Measurements from ENCODE around the gene TMEM263. TPM values are rescaled to one million over a fixed set of nuclear protein-coding genes. Genes with fewer than 3 reads are reported as not detected.

The TMEM263 gene
- total RNA-seq, 1 experiment from 2014 or later = 31.3 TPM

GRCh38 chr12:106973545-106973944, 17.8 kb downstream of the TMEM263 start:
- ChIA-PET RAD21 (ENCODE audit: low non-redundant PET in 1 of 2, low total read pairs in 2 of 2, uncharacterized antibody in 2 of 2, unreplicated experiment in 2 of 2) (no interaction called here), CTCF (no interaction called here), POLR2A (no interaction called here)
- Histone ChIP-seq H3K79me2 (ENCODE audit: insufficient read depth, low read length) (no peaks in the 10 kb centered on the region), H3K4me3 (replicated peaks in 1 of 2; ENCODE audit: low read depth in 1 of 2, low read length in 2 of 2) (no peak overlapping the region), H3K4me2 (ENCODE audit: low read length) (no peak overlapping the region), H3K9ac (ENCODE audit: low read length) (no peak overlapping the region), H4K20me1 (ENCODE audit: insufficient read depth) (no peaks in the 10 kb centered on the region), H2AFZ (ENCODE audit: low read depth, low read length, poor library complexity, severe bottlenecking) (no peak overlapping the region), H3K9me3 (ENCODE audit: control insufficient read depth in 1 of 2, insufficient read depth in 1 of 2, low read depth in 1 of 2, low read length in 2 of 2) (no peaks in the 10 kb centered on the region), H3K4me1 (ENCODE audit: control insufficient read depth in 1 of 2, insufficient read depth in 2 of 2, low read length in 2 of 2) (peaks cover 3 to 5% of the 10 kb centered on the region in 2 experiments; a peak in 2 of 4 replicates), H3K36me3 (ENCODE audit: control insufficient read depth in 1 of 2, insufficient read depth in 2 of 2, low read length in 2 of 2) (peaks cover 0 to 13% of the 10 kb centered on the region in 2 experiments; a peak in 3 of 4 replicates), H3K9me2 (ENCODE audit: insufficient read depth) (no peaks in the 10 kb centered on the region), H3K27ac (ENCODE audit: low read depth, low read length) (no peak overlapping the region), H3K27me3 (ENCODE audit: insufficient read depth, low read length) (no peaks in the 10 kb centered on the region)
- DNase-seq (ENCODE audit: low read depth, low spot score) (no peak), ATAC-seq (no peak)
- TF ChIP-seq EZH2phosphoT487 (IDR thresholded peaks at IDR 0.05; ENCODE audit: borderline replicate concordance) (no peak), SIN3A (IDR thresholded peaks at IDR 0.05; ENCODE audit: low read depth) (no peak), YY1 (IDR thresholded peaks at IDR 0.05; ENCODE audit: extremely low read depth, insufficient replicate concordance, low read depth, low read length) (no peak), POLR2AphosphoS5 (IDR thresholded peaks at IDR 0.05; ENCODE audit: low read depth, low read length) (no peak), ZBTB33 (IDR thresholded peaks at IDR 0.05; ENCODE audit: extremely low read depth, insufficient replicate concordance, low read length) (no peak), ZFX (IDR thresholded peaks at IDR 0.05) (no peak), POLR2A (IDR thresholded peaks at IDR 0.05; ENCODE audit: borderline replicate concordance, extremely low read depth, insufficient read depth, insufficient read length) (no peak), REST (IDR thresholded peaks at IDR 0.05; ENCODE audit: low read depth) (no peak), CBX3 (IDR thresholded peaks at IDR 0.05; ENCODE audit: low read depth) (no peak)
- intact Hi-C loops (cut with micrococcal nuclease) = no loop called here
- BruUV-seq (replicated peaks) = no TSS peak
